Panc1 (cell line): ENCODE data around the gene TMCO2. TPM values are rescaled to one million over a fixed set of nuclear protein-coding genes. Genes with fewer than 3 reads are reported as not detected.
"Not testable (repeated sequence)": the region's sequence is repeated elsewhere in the genome, so short reads cannot be mapped to it uniquely, and the experiment has no call there.

ENCODE experiments used
- ATAC-seq: fragments of 200-7000 bp; cut with Tn5 transposase; 2 replicates; pipeline ENCODE4 v1.9.1; 2020; ENCODE audit warnings: mild to moderate bottlenecking, moderate library complexity
- BruUV-seq: library from RNA; stranded (reverse); fragments of 400-500 nt; replicated peaks from 2 replicates; lab custom pipeline; 2021; lab: Mats Ljungman, UMichigan
- CTCF ChIA-PET: fragments of 300-600 bp; sonication (Branson Sonifier 250); formaldehyde crosslinking; loops from one replicate; lab custom pipeline; 2022; ENCODE audit warnings: antibody characterized with exemption; lab: Charles Lee
- POLR2A ChIA-PET: fragments of 300-600 bp; sonication (Branson Sonifier 250); formaldehyde crosslinking; loops from one replicate; lab custom pipeline; 2022; ENCODE audit warnings: antibody characterized with exemption; lab: Charles Lee
- DNase-seq: peaks from one replicate; pipeline ENCODE4 v3.0.0-alpha.2; 2010; ENCODE audit warnings: low read depth, low spot score
- H3K27ac ChIP-seq: 2 replicates; pipeline ENCODE4 v1.5.1; 2011; ENCODE audit warnings: mild to moderate bottlenecking, low read length, inconsistent platforms
- H3K27me3 ChIP-seq: fragments of 200-500 bp; sonication (Bioruptor generic); 2 replicates; pipeline ENCODE4 v1.6.0; 2014; ENCODE audit warnings: low read length, inconsistent platforms; ENCODE audit not compliant: control insufficient read depth, insufficient read depth
- H3K36me3 ChIP-seq: fragments of 200-500 bp; sonication (Bioruptor generic); 2 replicates; pipeline ENCODE4 v1.5.1; 2014; ENCODE audit warnings: inconsistent platforms, mild to moderate bottlenecking, low read length, moderate library complexity; ENCODE audit not compliant: control insufficient read depth, insufficient read depth
- H3K4me1 ChIP-seq: 2 replicates; pipeline ENCODE4 v1.5.1; 2011; ENCODE audit warnings: inconsistent platforms, mild to moderate bottlenecking, low read length, moderate library complexity; ENCODE audit not compliant: control insufficient read depth, insufficient read depth
- H3K4me3 ChIP-seq, 2 experiments: 2 replicates each; pipeline ENCODE4 v1.5.1; 2011 to 2012; ENCODE audit warnings: low read depth in 2 of 2, low read length in 2 of 2, mild to moderate bottlenecking in 2 of 2, inconsistent platforms in 1 of 2, moderate library complexity in 1 of 2
- H3K9me3 ChIP-seq: fragments of 200-500 bp; sonication (Bioruptor generic); 2 replicates; pipeline ENCODE4 v1.5.1; 2014; ENCODE audit warnings: low read depth, mild to moderate bottlenecking, inconsistent platforms, low read length, moderate library complexity; ENCODE audit not compliant: control insufficient read depth, insufficient read depth
- POLR2AphosphoS5 ChIP-seq: IDR thresholded peaks from 2 replicates; pipeline ENCODE4 v1.6.1; 2012; ENCODE audit warnings: mild to moderate bottlenecking, low read depth, low read length, moderate library complexity
- SIN3A ChIP-seq: IDR thresholded peaks from 2 replicates; pipeline ENCODE4 v1.6.1; 2012; ENCODE audit warnings: low read depth, mild to moderate bottlenecking, low read length, moderate library complexity, borderline replicate concordance; ENCODE audit not compliant: insufficient read depth
- TCF7L2 ChIP-seq: IDR thresholded peaks from 2 replicates; pipeline ENCODE4 v1.6.1; 2011; ENCODE audit warnings: mild to moderate bottlenecking, low read depth, low read length, inconsistent platforms
- in situ Hi-C: cut with HindIII; loops from 2 replicates; pipeline ENCODE4 v1.10.0; 2016; ENCODE audit warnings: low sequenced_read_pairs, low pct_unique_long_range_greater_than_20kb
- intact Hi-C: fragments of 100-400 bp; cut with micrococcal nuclease; formaldehyde crosslinking; loops from one replicate; pipeline ENCODE4 v1.10.0; 2022; ENCODE audit not compliant: unreplicated experiment
- total RNA-seq: library from RNA; stranded (reverse); gene quantifications from one replicate; pipeline ENCODE4 v1.2.1, GENCODE V29; 2021; ENCODE audit not compliant: unreplicated experiment
- TF ChIP-seq, protein P1 (sequence below), 2 experiments: IDR thresholded peaks; 2 replicates each; pipeline ENCODE4 v1.6.1; 2011 to 2012; ENCODE audit warnings: low read depth in 2 of 2, control low read depth in 1 of 2, low read length in 1 of 2, mild to moderate bottlenecking in 1 of 2, moderate library complexity in 1 of 2; ENCODE audit not compliant: insufficient read depth in 1 of 2
- TF ChIP-seq, protein P2 (sequence below): fragments of 450-650 bp; IDR thresholded peaks from 2 replicates; pipeline ENCODE4 v1.5.1; 2017; ENCODE audit warnings: mild to moderate bottlenecking

TMCO2 gene
- total RNA-seq, 1 experiment from 2014 or later: not detected

DNA sequence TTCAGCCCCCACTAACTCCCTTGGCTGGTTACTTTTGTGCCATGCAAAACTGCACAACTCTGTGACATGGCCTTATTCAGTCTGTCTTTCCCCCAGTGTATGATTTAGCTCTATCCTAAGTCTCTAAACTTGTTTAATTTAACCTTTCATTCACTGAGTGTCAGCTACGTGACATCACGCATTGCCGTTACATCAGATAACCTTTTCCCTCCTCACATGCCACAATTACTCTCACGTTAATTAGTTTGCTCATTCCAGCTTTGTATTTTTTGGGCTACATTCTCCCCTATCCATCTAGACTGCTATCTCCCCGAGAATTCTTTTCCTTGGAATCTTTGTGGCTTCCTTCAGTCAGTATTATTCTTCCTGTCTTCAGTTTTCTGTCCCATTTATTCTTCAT lies 29.4 kb upstream of the TMCO2 start:
- in situ Hi-C loops: no loop called here
- Histone ChIP-seq H3K27ac (no peak overlapping the region), H3K36me3 (no peaks in the 10 kb centered on the region; the same call in 1 of the 2 replicates), H3K27me3 (no peaks in the 10 kb centered on the region), H3K9me3 (no peaks in the 10 kb centered on the region), H3K4me3 (no peak overlapping the region), H3K4me1 (no peaks in the 10 kb centered on the region)
- ATAC-seq: no peak
- BruUV-seq: no TSS peak
- intact Hi-C loops: no loop called here
- POLR2A ChIA-PET: no interaction called here
- CTCF ChIA-PET: interaction anchor here (0.6 kb wide), 1 partner anchor 531 kb away, joined by 3 read pairs; no protein-coding TSS in a partner anchor
- TF ChIP-seq, protein P1, sequence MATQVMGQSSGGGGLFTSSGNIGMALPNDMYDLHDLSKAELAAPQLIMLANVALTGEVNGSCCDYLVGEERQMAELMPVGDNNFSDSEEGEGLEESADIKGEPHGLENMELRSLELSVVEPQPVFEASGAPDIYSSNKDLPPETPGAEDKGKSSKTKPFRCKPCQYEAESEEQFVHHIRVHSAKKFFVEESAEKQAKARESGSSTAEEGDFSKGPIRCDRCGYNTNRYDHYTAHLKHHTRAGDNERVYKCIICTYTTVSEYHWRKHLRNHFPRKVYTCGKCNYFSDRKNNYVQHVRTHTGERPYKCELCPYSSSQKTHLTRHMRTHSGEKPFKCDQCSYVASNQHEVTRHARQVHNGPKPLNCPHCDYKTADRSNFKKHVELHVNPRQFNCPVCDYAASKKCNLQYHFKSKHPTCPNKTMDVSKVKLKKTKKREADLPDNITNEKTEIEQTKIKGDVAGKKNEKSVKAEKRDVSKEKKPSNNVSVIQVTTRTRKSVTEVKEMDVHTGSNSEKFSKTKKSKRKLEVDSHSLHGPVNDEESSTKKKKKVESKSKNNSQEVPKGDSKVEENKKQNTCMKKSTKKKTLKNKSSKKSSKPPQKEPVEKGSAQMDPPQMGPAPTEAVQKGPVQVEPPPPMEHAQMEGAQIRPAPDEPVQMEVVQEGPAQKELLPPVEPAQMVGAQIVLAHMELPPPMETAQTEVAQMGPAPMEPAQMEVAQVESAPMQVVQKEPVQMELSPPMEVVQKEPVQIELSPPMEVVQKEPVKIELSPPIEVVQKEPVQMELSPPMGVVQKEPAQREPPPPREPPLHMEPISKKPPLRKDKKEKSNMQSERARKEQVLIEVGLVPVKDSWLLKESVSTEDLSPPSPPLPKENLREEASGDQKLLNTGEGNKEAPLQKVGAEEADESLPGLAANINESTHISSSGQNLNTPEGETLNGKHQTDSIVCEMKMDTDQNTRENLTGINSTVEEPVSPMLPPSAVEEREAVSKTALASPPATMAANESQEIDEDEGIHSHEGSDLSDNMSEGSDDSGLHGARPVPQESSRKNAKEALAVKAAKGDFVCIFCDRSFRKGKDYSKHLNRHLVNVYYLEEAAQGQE (IDR thresholded peaks at IDR 0.05; ENCODE audit: insufficient read depth in 1 of 2, low read depth in 2 of 2, low read length in 1 of 2): no peak
- TF ChIP-seq TCF7L2 (no peak), POLR2AphosphoS5 (no peak), SIN3A (no peak)
- TF ChIP-seq, protein P2, sequence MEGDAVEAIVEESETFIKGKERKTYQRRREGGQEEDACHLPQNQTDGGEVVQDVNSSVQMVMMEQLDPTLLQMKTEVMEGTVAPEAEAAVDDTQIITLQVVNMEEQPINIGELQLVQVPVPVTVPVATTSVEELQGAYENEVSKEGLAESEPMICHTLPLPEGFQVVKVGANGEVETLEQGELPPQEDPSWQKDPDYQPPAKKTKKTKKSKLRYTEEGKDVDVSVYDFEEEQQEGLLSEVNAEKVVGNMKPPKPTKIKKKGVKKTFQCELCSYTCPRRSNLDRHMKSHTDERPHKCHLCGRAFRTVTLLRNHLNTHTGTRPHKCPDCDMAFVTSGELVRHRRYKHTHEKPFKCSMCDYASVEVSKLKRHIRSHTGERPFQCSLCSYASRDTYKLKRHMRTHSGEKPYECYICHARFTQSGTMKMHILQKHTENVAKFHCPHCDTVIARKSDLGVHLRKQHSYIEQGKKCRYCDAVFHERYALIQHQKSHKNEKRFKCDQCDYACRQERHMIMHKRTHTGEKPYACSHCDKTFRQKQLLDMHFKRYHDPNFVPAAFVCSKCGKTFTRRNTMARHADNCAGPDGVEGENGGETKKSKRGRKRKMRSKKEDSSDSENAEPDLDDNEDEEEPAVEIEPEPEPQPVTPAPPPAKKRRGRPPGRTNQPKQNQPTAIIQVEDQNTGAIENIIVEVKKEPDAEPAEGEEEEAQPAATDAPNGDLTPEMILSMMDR: no peak
- DNase-seq: no peak

DNA sequence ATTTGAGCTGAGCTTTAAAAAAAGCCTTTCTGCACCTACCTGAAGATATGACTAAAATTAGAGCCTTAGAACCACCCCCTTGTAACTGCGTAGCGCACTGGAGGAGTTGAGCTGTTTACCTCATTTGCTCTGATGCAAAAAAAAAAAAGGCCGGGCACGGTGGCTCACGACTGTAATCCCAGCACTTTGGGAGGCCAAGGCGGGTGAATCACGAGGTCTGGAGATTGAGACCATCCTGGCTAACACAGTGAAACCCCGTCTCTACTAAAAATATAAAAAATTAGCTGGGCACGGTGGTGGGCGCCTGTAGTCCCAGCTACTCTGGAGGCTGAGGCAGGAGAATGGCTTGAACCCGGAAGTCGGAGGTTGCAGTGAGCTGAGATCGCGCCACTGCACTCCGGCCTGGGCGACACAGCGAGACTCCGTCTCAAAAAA lies 26.2 kb upstream of the TMCO2 start:
- H3K9me3 ChIP-seq, DNase-seq, H3K36me3 ChIP-seq, BruUV-seq, H3K27ac ChIP-seq, H3K27me3 ChIP-seq, H3K4me1 ChIP-seq, in situ Hi-C loops, intact Hi-C loops, H3K4me3 ChIP-seq, ATAC-seq: not testable (repeated sequence)
- ChIA-PET CTCF (interaction anchor here (0.7 kb wide), 1 partner anchor 84 kb away, joined by 3 read pairs; no protein-coding TSS in a partner anchor), POLR2A (interaction anchor here (1.1 kb wide), 1 partner anchor 9 kb away, joined by 4 read pairs; no protein-coding TSS in a partner anchor)

- ChIA-PET POLR2A (interaction anchor here (1.1 kb wide), 1 partner anchor 8 kb away, joined by 4 read pairs; no protein-coding TSS in a partner anchor), CTCF (interaction anchor here (0.7 kb wide), 1 partner anchor 83 kb away, joined by 3 read pairs; no protein-coding TSS in a partner anchor)
- DNase-seq (no peak), ATAC-seq (no peak)
- Histone ChIP-seq H3K27me3 (no peaks in the 10 kb centered on the region), H3K9me3 (no peaks in the 10 kb centered on the region), H3K4me1 (no peaks in the 10 kb centered on the region), H3K36me3 (no peaks in the 10 kb centered on the region; the same call in 1 of the 2 replicates), H3K27ac (no peak overlapping the region), H3K4me3 (no peak overlapping the region)
- no TSS peak for BruUV-seq
- intact Hi-C loops (no loop called here), in situ Hi-C loops (no loop called here)
- no peak for TF ChIP-seq POLR2AphosphoS5
- TF ChIP-seq, protein P2: no peak
- TF ChIP-seq, protein P1 (IDR thresholded peaks at IDR 0.05; ENCODE audit: insufficient read depth in 1 of 2, low read depth in 2 of 2, low read length in 1 of 2): no peak
- TF ChIP-seq SIN3A: no peak
- TF ChIP-seq TCF7L2: no peak
These were observed 25.6 kb upstream of the TMCO2 start for GRCh38 chr1:40221977-40222772.
